ENCODE results near the gene IP6K3.

Gene IP6K3

GRCh38 chr6:33744001-33744848 is 2.5 kb downstream of the IP6K3 start:
- H3K4me3 ChIP-seq (ENCODE audit: low read depth, low read length), result peak overlapping the region; percentile 57
- peak; percentile 47 for DNase-seq (ENCODE audit: low read depth)

GRCh38 chr6:33742837-33743236 is 3.9 kb downstream of the IP6K3 start:
- no peak overlapping the region for H3K4me3 ChIP-seq (ENCODE audit: low read depth, low read length)
- no peak for DNase-seq (ENCODE audit: low read depth)

- no peak overlapping the region for H3K4me3 ChIP-seq (ENCODE audit: low read depth, low read length)
- DNase-seq (ENCODE audit: low read depth), result no peak
These were observed 4.6 kb downstream of the IP6K3 start for GRCh38 chr6:33742092-33742491.

GRCh38 chr6:33740794-33741193 is 5.9 kb downstream of the IP6K3 start:
- DNase-seq (ENCODE audit: low read depth), result no peak
- no peak overlapping the region for H3K4me3 ChIP-seq (ENCODE audit: low read depth, low read length)

GRCh38 chr6:33740204-33740608 is 6.5 kb downstream of the IP6K3 start:
- no peak overlapping the region for H3K4me3 ChIP-seq (ENCODE audit: low read depth, low read length)

GRCh38 chr6:33739571-33739970 is 7.1 kb downstream of the IP6K3 start:
- no peak for DNase-seq (ENCODE audit: low read depth)
- H3K4me3 ChIP-seq (ENCODE audit: low read depth, low read length), result no peak overlapping the region

More at GRCh38 chr6:33740204-33740608, 6.5 kb downstream of the IP6K3 start:
- no peak for DNase-seq (ENCODE audit: low read depth)

GRCh38 chr6:33738879-33739278 is 7.8 kb downstream of the IP6K3 start:
- DNase-seq (ENCODE audit: low read depth), result no peak
- H3K4me3 ChIP-seq (ENCODE audit: low read depth, low read length), result no peak overlapping the region

- no peak for DNase-seq (ENCODE audit: low read depth)
- H3K4me3 ChIP-seq (ENCODE audit: low read depth, low read length), result no peak overlapping the region
These were observed 8.6 kb downstream of the IP6K3 start for GRCh38 chr6:33738153-33738552.

GRCh38 chr6:33737267-33738026 is 9.3 kb downstream of the IP6K3 start:
- DNase-seq (ENCODE audit: low read depth), result no peak

GRCh38 chr6:33735216-33735615 is 11.5 kb downstream of the IP6K3 start:
- no peak for DNase-seq (ENCODE audit: low read depth)
- H3K4me3 ChIP-seq (ENCODE audit: low read depth, low read length), result no peak overlapping the region

More at GRCh38 chr6:33737267-33738026, 9.3 kb downstream of the IP6K3 start:
- no peak overlapping the region for H3K4me3 ChIP-seq (ENCODE audit: low read depth, low read length)

GRCh38 chr6:33733709-33734007 is 13.0 kb downstream of the IP6K3 start:
- H3K4me3 ChIP-seq (ENCODE audit: low read depth, low read length), result no peak overlapping the region
- no peak for DNase-seq (ENCODE audit: low read depth)

- no peak overlapping the region for H3K4me3 ChIP-seq (ENCODE audit: low read depth, low read length)
- no peak for DNase-seq (ENCODE audit: low read depth)
These were observed 13.6 kb downstream of the IP6K3 start for GRCh38 chr6:33732817-33733708.

GRCh38 chr6:33732385-33732784 is 14.3 kb downstream of the IP6K3 start:
- no peak for DNase-seq (ENCODE audit: low read depth)
- no peak overlapping the region for H3K4me3 ChIP-seq (ENCODE audit: low read depth, low read length)

GRCh38 chr6:33731751-33732282 is 14.9 kb downstream of the IP6K3 start:
- no peak for DNase-seq (ENCODE audit: low read depth)
- no peak overlapping the region for H3K4me3 ChIP-seq (ENCODE audit: low read depth, low read length)

GRCh38 chr6:33731035-33731434 is 15.7 kb downstream of the IP6K3 start:
- no peak overlapping the region for H3K4me3 ChIP-seq (ENCODE audit: low read depth, low read length)
- DNase-seq (ENCODE audit: low read depth), result no peak

- H3K4me3 ChIP-seq (ENCODE audit: low read depth, low read length), result no peak overlapping the region
- no peak for DNase-seq (ENCODE audit: low read depth)
These were observed 16.1 kb downstream of the IP6K3 start for GRCh38 chr6:33730611-33731010.

- no peak overlapping the region for H3K4me3 ChIP-seq (ENCODE audit: low read depth, low read length)
- DNase-seq (ENCODE audit: low read depth), result no peak
These were observed 17.6 kb downstream of the IP6K3 start for GRCh38 chr6:33729059-33729458.

- H3K4me3 ChIP-seq (ENCODE audit: low read depth, low read length), result no peak overlapping the region
- DNase-seq (ENCODE audit: low read depth), result no peak
These were observed 18.3 kb downstream of the IP6K3 start for GRCh38 chr6:33728438-33728837.

GRCh38 chr6:33727932-33728331 is 18.8 kb downstream of the IP6K3 start:
- no peak overlapping the region for H3K4me3 ChIP-seq (ENCODE audit: low read depth, low read length)
- no peak for DNase-seq (ENCODE audit: low read depth)

GRCh38 chr6:33727126-33727525 is 19.6 kb downstream of the IP6K3 start:
- H3K4me3 ChIP-seq (ENCODE audit: low read depth, low read length), result no peak overlapping the region

More at GRCh38 chr6:33727126-33727525, 19.6 kb downstream of the IP6K3 start:
- no peak for DNase-seq (ENCODE audit: low read depth)

Measured in skeletal muscle cell (primary cell).